ENCODE measurements around the gene DCAF6.

GRCh38 chr1:167957710-167958109 lies 21.2 kb downstream of the DCAF6 start:
- no peak for TF ChIP-seq CTCF (conservative IDR thresholded peaks at IDR 0.05; ENCODE audit: low read depth, low read length)
- no peak for TF ChIP-seq EZH2 (IDR thresholded peaks at IDR 0.05; ENCODE audit: borderline replicate concordance, low read depth, low read length, poor library complexity, severe bottlenecking)
